Measurements from ENCODE around the gene NAALADL2. TPM values are rescaled to one million over a fixed set of nuclear protein-coding genes. Genes with fewer than 3 reads are reported as not detected.

Gene NAALADL2
- polyA plus RNA-seq, 2 donors = 0.26 to 0.54 TPM

GRCh38 chr3:175389560-175389959, 530.4 kb downstream of the NAALADL2 start:
- Histone ChIP-seq H3K4me3 (ENCODE audit: low read depth in 1 of 2, low read length in 2 of 2) (no peak overlapping the region), H3K4me1 (ENCODE audit: control insufficient read depth in 2 of 2, insufficient read depth in 2 of 2, low read length in 1 of 2) (no peaks in the 10 kb centered on the region), H3K36me3 (ENCODE audit: control insufficient read depth in 2 of 2, insufficient read depth in 2 of 2, low read length in 1 of 2) (no peaks in the 10 kb centered on the region), H3K9me3 (ENCODE audit: control insufficient read depth in 2 of 2, insufficient read depth in 1 of 2, low read depth in 1 of 2, low read length in 1 of 2) (no peaks in the 10 kb centered on the region), H3K27me3 (ENCODE audit: control insufficient read depth in 1 of 2, insufficient read depth in 2 of 2, low read length in 2 of 2) (no peaks in the 10 kb centered on the region), H3K27ac (ENCODE audit: low read depth in 2 of 2, low read length in 1 of 2) (no peak overlapping the region)
- WGBS, 2 donors = 91 to 96% methylated on average over 1 of the region's 1 CpG

- Histone ChIP-seq H3K4me1 (ENCODE audit: control insufficient read depth in 2 of 2, insufficient read depth in 2 of 2, low read length in 1 of 2) (no peaks in the 10 kb centered on the region), H3K27me3 (ENCODE audit: control insufficient read depth in 1 of 2, insufficient read depth in 2 of 2, low read length in 2 of 2) (no peaks in the 10 kb centered on the region), H3K36me3 (ENCODE audit: control insufficient read depth in 2 of 2, insufficient read depth in 2 of 2, low read length in 1 of 2) (no peaks in the 10 kb centered on the region), H3K27ac (ENCODE audit: low read depth in 2 of 2, low read length in 1 of 2) (no peak overlapping the region), H3K9me3 (ENCODE audit: control insufficient read depth in 2 of 2, insufficient read depth in 1 of 2, low read depth in 1 of 2, low read length in 1 of 2) (no peaks in the 10 kb centered on the region), H3K4me3 (ENCODE audit: low read depth in 1 of 2, low read length in 2 of 2) (no peak overlapping the region)
- WGBS, 2 donors = 86 to 91% methylated on average over 1 of the region's 1 CpG
Measured at GRCh38 chr3:175391601-175392000, 532.5 kb downstream of the NAALADL2 start.

GRCh38 chr3:175392653-175393052, 533.5 kb downstream of the NAALADL2 start:
- Histone ChIP-seq H3K9me3 (ENCODE audit: control insufficient read depth in 2 of 2, insufficient read depth in 1 of 2, low read depth in 1 of 2, low read length in 1 of 2) (no peaks in the 10 kb centered on the region), H3K27ac (ENCODE audit: low read depth in 2 of 2, low read length in 1 of 2) (no peak overlapping the region), H3K4me3 (ENCODE audit: low read depth in 1 of 2, low read length in 2 of 2) (no peak overlapping the region), H3K4me1 (ENCODE audit: control insufficient read depth in 2 of 2, insufficient read depth in 2 of 2, low read length in 1 of 2) (no peaks in the 10 kb centered on the region), H3K27me3 (ENCODE audit: control insufficient read depth in 1 of 2, insufficient read depth in 2 of 2, low read length in 2 of 2) (no peaks in the 10 kb centered on the region), H3K36me3 (ENCODE audit: control insufficient read depth in 2 of 2, insufficient read depth in 2 of 2, low read length in 1 of 2) (no peaks in the 10 kb centered on the region)
- WGBS, 2 donors = 65 to 88% methylated on average over 4 of the region's 4 CpGs

GRCh38 chr3:175397372-175397771, 538.2 kb downstream of the NAALADL2 start:
- H3K36me3 ChIP-seq (ENCODE audit: control insufficient read depth in 2 of 2, insufficient read depth in 2 of 2, low read length in 1 of 2) = no peaks in the 10 kb centered on the region
- no peak overlapping the region for H3K4me3 ChIP-seq (ENCODE audit: low read depth in 1 of 2, low read length in 2 of 2)
- no peak overlapping the region for H3K27ac ChIP-seq (ENCODE audit: low read depth in 2 of 2, low read length in 1 of 2)
- 84 to 89% methylated on average over 3 of the region's 3 CpGs for WGBS, 2 donors
- no peaks in the 10 kb centered on the region for H3K4me1 ChIP-seq (ENCODE audit: control insufficient read depth in 2 of 2, insufficient read depth in 2 of 2, low read length in 1 of 2)
- H3K27me3 ChIP-seq (ENCODE audit: control insufficient read depth in 1 of 2, insufficient read depth in 2 of 2, low read length in 2 of 2) = no peaks in the 10 kb centered on the region
- H3K9me3 ChIP-seq (ENCODE audit: control insufficient read depth in 2 of 2, insufficient read depth in 1 of 2, low read depth in 1 of 2, low read length in 1 of 2) = no peaks in the 10 kb centered on the region

- Histone ChIP-seq H3K27me3 (ENCODE audit: control insufficient read depth in 1 of 2, insufficient read depth in 2 of 2, low read length in 2 of 2) (no peaks in the 10 kb centered on the region), H3K9me3 (ENCODE audit: control insufficient read depth in 2 of 2, insufficient read depth in 1 of 2, low read depth in 1 of 2, low read length in 1 of 2) (no peaks in the 10 kb centered on the region), H3K27ac (ENCODE audit: low read depth in 2 of 2, low read length in 1 of 2) (no peak overlapping the region), H3K4me3 (ENCODE audit: low read depth in 1 of 2, low read length in 2 of 2) (no peak overlapping the region), H3K36me3 (ENCODE audit: control insufficient read depth in 2 of 2, insufficient read depth in 2 of 2, low read length in 1 of 2) (no peaks in the 10 kb centered on the region), H3K4me1 (ENCODE audit: control insufficient read depth in 2 of 2, insufficient read depth in 2 of 2, low read length in 1 of 2) (no peaks in the 10 kb centered on the region)
- 63 to 73% methylated on average over 4 of the region's 4 CpGs for WGBS, 2 donors
Measured at GRCh38 chr3:175398676-175399075, 539.5 kb downstream of the NAALADL2 start.

- Histone ChIP-seq H3K4me3 (ENCODE audit: low read depth in 1 of 2, low read length in 2 of 2) (no peak overlapping the region), H3K9me3 (ENCODE audit: control insufficient read depth in 2 of 2, insufficient read depth in 1 of 2, low read depth in 1 of 2, low read length in 1 of 2) (no peaks in the 10 kb centered on the region), H3K4me1 (ENCODE audit: control insufficient read depth in 2 of 2, insufficient read depth in 2 of 2, low read length in 1 of 2) (no peaks in the 10 kb centered on the region), H3K36me3 (ENCODE audit: control insufficient read depth in 2 of 2, insufficient read depth in 2 of 2, low read length in 1 of 2) (no peaks in the 10 kb centered on the region), H3K27ac (ENCODE audit: low read depth in 2 of 2, low read length in 1 of 2) (no peak overlapping the region), H3K27me3 (ENCODE audit: control insufficient read depth in 1 of 2, insufficient read depth in 2 of 2, low read length in 2 of 2) (no peaks in the 10 kb centered on the region)
- WGBS, 2 donors = 85 to 89% methylated on average over 5 of the region's 5 CpGs
Measured at GRCh38 chr3:175399156-175399840, 540.2 kb downstream of the NAALADL2 start.

- 89 to 94% methylated on average over 1 of the region's 1 CpG for WGBS, 2 donors
- H3K9me3 ChIP-seq (ENCODE audit: control insufficient read depth in 2 of 2, insufficient read depth in 1 of 2, low read depth in 1 of 2, low read length in 1 of 2) = no peaks in the 10 kb centered on the region
- no peaks in the 10 kb centered on the region for H3K27me3 ChIP-seq (ENCODE audit: control insufficient read depth in 1 of 2, insufficient read depth in 2 of 2, low read length in 2 of 2)
- no peaks in the 10 kb centered on the region for H3K4me1 ChIP-seq (ENCODE audit: control insufficient read depth in 2 of 2, insufficient read depth in 2 of 2, low read length in 1 of 2)
- H3K27ac ChIP-seq (ENCODE audit: low read depth in 2 of 2, low read length in 1 of 2) = no peak overlapping the region
- H3K36me3 ChIP-seq (ENCODE audit: control insufficient read depth in 2 of 2, insufficient read depth in 2 of 2, low read length in 1 of 2) = no peaks in the 10 kb centered on the region
- no peak overlapping the region for H3K4me3 ChIP-seq (ENCODE audit: low read depth in 1 of 2, low read length in 2 of 2)
Measured at GRCh38 chr3:175404027-175404426, 544.9 kb downstream of the NAALADL2 start.

- Histone ChIP-seq H3K27me3 (ENCODE audit: control insufficient read depth in 1 of 2, insufficient read depth in 2 of 2, low read length in 2 of 2) (no peaks in the 10 kb centered on the region), H3K4me1 (ENCODE audit: control insufficient read depth in 2 of 2, insufficient read depth in 2 of 2, low read length in 1 of 2) (no peaks in the 10 kb centered on the region), H3K27ac (ENCODE audit: low read depth in 2 of 2, low read length in 1 of 2) (no peak overlapping the region), H3K4me3 (ENCODE audit: low read depth in 1 of 2, low read length in 2 of 2) (no peak overlapping the region), H3K36me3 (ENCODE audit: control insufficient read depth in 2 of 2, insufficient read depth in 2 of 2, low read length in 1 of 2) (no peaks in the 10 kb centered on the region), H3K9me3 (ENCODE audit: control insufficient read depth in 2 of 2, insufficient read depth in 1 of 2, low read depth in 1 of 2, low read length in 1 of 2) (no peaks in the 10 kb centered on the region)
- 90 to 97% methylated on average over 1 of the region's 1 CpG for WGBS, 2 donors
Measured at GRCh38 chr3:175404621-175405020, 545.5 kb downstream of the NAALADL2 start.

GRCh38 chr3:175410251-175410650, 551.1 kb downstream of the NAALADL2 start:
- 72 to 79% methylated on average over 1 of the region's 1 CpG for WGBS, 2 donors
- Histone ChIP-seq H3K27me3 (ENCODE audit: control insufficient read depth in 1 of 2, insufficient read depth in 2 of 2, low read length in 2 of 2) (no peaks in the 10 kb centered on the region), H3K36me3 (ENCODE audit: control insufficient read depth in 2 of 2, insufficient read depth in 2 of 2, low read length in 1 of 2) (no peaks in the 10 kb centered on the region), H3K27ac (ENCODE audit: low read depth in 2 of 2, low read length in 1 of 2) (no peak overlapping the region), H3K9me3 (ENCODE audit: control insufficient read depth in 2 of 2, insufficient read depth in 1 of 2, low read depth in 1 of 2, low read length in 1 of 2) (no peaks in the 10 kb centered on the region), H3K4me1 (ENCODE audit: control insufficient read depth in 2 of 2, insufficient read depth in 2 of 2, low read length in 1 of 2) (no peaks in the 10 kb centered on the region), H3K4me3 (ENCODE audit: low read depth in 1 of 2, low read length in 2 of 2) (no peak overlapping the region)

GRCh38 chr3:175411405-175411804, 552.3 kb downstream of the NAALADL2 start:
- no peaks in the 10 kb centered on the region for H3K9me3 ChIP-seq (ENCODE audit: control insufficient read depth in 2 of 2, insufficient read depth in 1 of 2, low read depth in 1 of 2, low read length in 1 of 2)
- no peak overlapping the region for H3K27ac ChIP-seq (ENCODE audit: low read depth in 2 of 2, low read length in 1 of 2)
- no peak overlapping the region for H3K4me3 ChIP-seq (ENCODE audit: low read depth in 1 of 2, low read length in 2 of 2)
- no peaks in the 10 kb centered on the region for H3K4me1 ChIP-seq (ENCODE audit: control insufficient read depth in 2 of 2, insufficient read depth in 2 of 2, low read length in 1 of 2)
- no peaks in the 10 kb centered on the region for H3K27me3 ChIP-seq (ENCODE audit: control insufficient read depth in 1 of 2, insufficient read depth in 2 of 2, low read length in 2 of 2)
- WGBS, 2 donors = 83 to 88% methylated on average over 4 of the region's 4 CpGs
- H3K36me3 ChIP-seq (ENCODE audit: control insufficient read depth in 2 of 2, insufficient read depth in 2 of 2, low read length in 1 of 2) = no peaks in the 10 kb centered on the region

Measured in esophagus (tissue), 2 donors.